ENCODE results near the gene IL1F10.

DNA sequence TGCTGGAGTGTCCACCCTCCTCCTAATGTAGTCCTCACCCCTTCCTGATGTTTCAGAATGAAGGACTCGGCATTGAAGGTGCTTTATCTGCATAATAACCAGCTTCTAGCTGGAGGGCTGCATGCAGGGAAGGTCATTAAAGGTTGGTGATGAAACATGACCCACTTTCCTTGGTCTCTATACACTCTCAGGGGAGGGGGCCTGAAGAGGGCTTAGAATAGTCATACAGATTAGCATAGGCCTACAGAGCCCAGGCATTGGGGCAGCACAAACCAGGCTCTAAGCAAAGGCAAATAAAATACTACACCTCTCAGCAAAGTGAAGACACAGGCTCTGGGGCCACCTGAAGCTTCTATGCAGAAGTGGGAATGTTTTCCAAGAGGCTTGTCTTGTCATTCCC, 7.0 kb upstream of the IL1F10 start:
- TF ChIP-seq ASH2L (IDR thresholded peaks at IDR 0.05; ENCODE audit: low read length) = no peak
- TF ChIP-seq CTCF (IDR thresholded peaks at IDR 0.05; ENCODE audit: control extremely low read depth in 1 of 3, insufficient read depth in 1 of 3, low read depth in 1 of 3, low read length in 3 of 3) = no peak
- TF ChIP-seq, protein P1, sequence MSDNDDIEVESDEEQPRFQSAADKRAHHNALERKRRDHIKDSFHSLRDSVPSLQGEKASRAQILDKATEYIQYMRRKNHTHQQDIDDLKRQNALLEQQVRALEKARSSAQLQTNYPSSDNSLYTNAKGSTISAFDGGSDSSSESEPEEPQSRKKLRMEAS (IDR thresholded peaks at IDR 0.05) = no peak
- TF ChIP-seq TAF7 (optimal IDR thresholded peaks at IDR 0.05; ENCODE audit: borderline replicate concordance, low read depth, low read length) = no peak
- no peak for TF ChIP-seq JUN (IDR thresholded peaks at IDR 0.05; ENCODE audit: low read depth, low read length)
- TF ChIP-seq RFX5 (IDR thresholded peaks at IDR 0.05; ENCODE audit: borderline replicate concordance, low read depth, low read length) = no peak
- TF ChIP-seq EGR1 (IDR thresholded peaks at IDR 0.05; ENCODE audit: borderline replicate concordance, low read depth, low read length) = no peak
- TF ChIP-seq EZH2 (IDR thresholded peaks at IDR 0.05; ENCODE audit: low read depth, low read length, severe bottlenecking) = no peak
- no peak for TF ChIP-seq POLR2A (IDR thresholded peaks at IDR 0.05; ENCODE audit: control extremely low read depth in 1 of 2, low read depth in 2 of 2, low read length in 2 of 2)
- TF ChIP-seq USF2 (IDR thresholded peaks at IDR 0.05; ENCODE audit: low read length) = no peak
- TF ChIP-seq CEBPB (IDR thresholded peaks at IDR 0.05; ENCODE audit: low read depth, low read length) = no peak
- TF ChIP-seq TEAD4 (IDR thresholded peaks at IDR 0.05; ENCODE audit: low read depth, low read length) = no peak
- TF ChIP-seq EP300 (IDR thresholded peaks at IDR 0.05; ENCODE audit: borderline replicate concordance in 1 of 2, low read depth in 2 of 2, low read length in 2 of 2) = no peak
- no peak for TF ChIP-seq SIN3A (conservative IDR thresholded peaks at IDR 0.05 in 1 of 2, IDR thresholded peaks at IDR 0.05 in 1 of 2; ENCODE audit: low read depth in 1 of 2, low read length in 2 of 2)
